Muscle layer of colon (tissue), 2 donors: ENCODE measurements around the gene RTN4RL1.

Source experiments
- H3K27ac ChIP-seq: one replicate; pipeline ENCODE4 v1.7.0; 2013; ENCODE audit warnings: low read depth, mild to moderate bottlenecking, low read length, moderate library complexity
- H3K27me3 ChIP-seq, 2 donors: one replicate each; pipeline ENCODE4 v1.7.0; 2013; ENCODE audit warnings: low read length in 2 of 2, mild to moderate bottlenecking in 2 of 2; ENCODE audit not compliant: insufficient read depth in 2 of 2, control insufficient read depth in 1 of 2
- H3K36me3 ChIP-seq: one replicate; pipeline ENCODE4 v1.7.0; 2013; ENCODE audit warnings: mild to moderate bottlenecking, low read length; ENCODE audit not compliant: insufficient read depth
- H3K4me1 ChIP-seq: one replicate; pipeline ENCODE4 v1.7.0; 2013; ENCODE audit warnings: mild to moderate bottlenecking, low read length; ENCODE audit not compliant: insufficient read depth
- H3K4me3 ChIP-seq, 2 donors: one replicate each; pipeline ENCODE4 v1.7.0; 2013; ENCODE audit warnings: low read length in 2 of 2, low read depth in 1 of 2, mild to moderate bottlenecking in 1 of 2, moderate library complexity in 1 of 2
- H3K9ac ChIP-seq: one replicate; pipeline ENCODE4 v1.7.0; 2013; ENCODE audit warnings: low read length
- H3K9me3 ChIP-seq: one replicate; pipeline ENCODE4 v1.7.0; 2013; ENCODE audit warnings: mild to moderate bottlenecking, low read length
- donor health status: abdominal sarcoma.
- donor health status: Adenocarcinoma of cecum.

RTN4RL1 gene

DNA sequence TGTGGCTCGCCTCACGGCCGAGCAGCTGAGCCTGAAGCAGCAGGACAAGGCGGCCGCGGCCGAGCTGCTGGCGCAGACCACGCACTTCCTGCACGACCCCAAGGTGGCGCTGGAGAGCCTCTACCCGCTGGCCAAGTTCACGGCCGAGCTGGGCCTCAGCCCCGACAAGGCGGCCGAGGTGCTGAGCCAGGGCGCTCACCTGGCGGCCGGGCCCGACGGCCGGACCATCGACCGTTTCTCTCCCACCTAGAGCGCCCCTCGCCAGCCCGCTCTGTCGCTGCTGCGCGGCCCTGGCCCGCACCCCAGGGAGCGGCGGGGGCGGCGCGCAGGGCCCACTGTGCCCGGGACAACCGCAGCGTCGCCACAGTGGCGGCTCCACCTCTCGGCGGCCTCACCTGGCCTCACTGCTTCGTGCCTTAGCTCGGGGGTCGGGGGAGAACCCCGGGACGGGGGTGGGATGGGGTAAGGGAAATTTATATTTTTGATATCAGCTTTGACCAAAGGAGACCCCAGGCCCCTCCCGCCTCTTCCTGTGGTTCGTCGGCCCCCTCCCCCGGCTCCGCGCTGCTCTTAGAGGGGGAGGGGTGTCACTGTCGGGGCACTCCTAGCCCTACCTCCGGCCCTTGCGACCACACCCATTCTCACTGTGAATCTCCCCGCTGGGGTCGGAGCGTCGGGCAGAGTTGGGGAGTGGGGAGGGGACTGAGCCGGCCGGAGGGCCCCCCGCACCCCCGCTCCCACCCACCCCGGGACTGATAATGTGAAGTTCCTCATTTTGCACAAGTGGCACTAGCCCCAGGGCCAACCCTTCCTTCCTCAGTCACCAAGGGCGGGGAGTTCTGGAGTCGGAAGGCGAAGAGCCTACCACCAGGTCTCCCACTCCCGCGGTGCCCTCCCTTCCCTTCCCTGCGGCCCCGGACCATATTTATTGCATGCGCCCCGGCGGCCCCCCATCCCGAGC is 33.7 kb upstream of the RTN4RL1 start:
- Histone ChIP-seq H3K4me1 (peaks cover 39% of the 10 kb centered on the region), H3K27me3 (peaks cover 7 to 26% of the 10 kb centered on the region in 2 donors), H3K9me3 (no peaks in the 10 kb centered on the region), H3K36me3 (peaks cover 16% of the 10 kb centered on the region), H3K4me3 (peak overlapping the region in 1 of 2 donors; percentile 18), H3K27ac (peak overlapping the region; percentile 66), H3K9ac (peak overlapping the region; percentile 40)

DNA sequence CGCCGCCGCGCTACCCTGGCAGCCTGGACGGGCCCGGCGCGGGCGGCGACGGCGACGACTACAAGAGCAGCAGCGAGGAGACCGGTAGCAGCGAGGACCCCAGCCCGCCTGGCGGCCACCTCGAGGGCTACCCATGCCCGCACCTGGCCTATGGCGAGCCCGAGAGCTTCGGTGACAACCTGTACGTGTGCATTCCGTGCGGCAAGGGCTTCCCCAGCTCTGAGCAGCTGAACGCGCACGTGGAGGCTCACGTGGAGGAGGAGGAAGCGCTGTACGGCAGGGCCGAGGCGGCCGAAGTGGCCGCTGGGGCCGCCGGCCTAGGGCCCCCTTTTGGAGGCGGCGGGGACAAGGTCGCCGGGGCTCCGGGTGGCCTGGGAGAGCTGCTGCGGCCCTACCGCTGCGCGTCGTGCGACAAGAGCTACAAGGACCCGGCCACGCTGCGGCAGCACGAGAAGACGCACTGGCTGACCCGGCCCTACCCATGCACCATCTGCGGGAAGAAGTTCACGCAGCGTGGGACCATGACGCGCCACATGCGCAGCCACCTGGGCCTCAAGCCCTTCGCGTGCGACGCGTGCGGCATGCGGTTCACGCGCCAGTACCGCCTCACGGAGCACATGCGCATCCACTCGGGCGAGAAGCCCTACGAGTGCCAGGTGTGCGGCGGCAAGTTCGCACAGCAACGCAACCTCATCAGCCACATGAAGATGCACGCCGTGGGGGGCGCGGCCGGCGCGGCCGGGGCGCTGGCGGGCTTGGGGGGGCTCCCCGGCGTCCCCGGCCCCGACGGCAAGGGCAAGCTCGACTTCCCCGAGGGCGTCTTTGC is 32.8 kb upstream of the RTN4RL1 start:
- H3K9ac ChIP-seq = no peak overlapping the region
- peaks cover 35% of the 10 kb centered on the region for H3K4me1 ChIP-seq
- peaks cover 7 to 28% of the 10 kb centered on the region in 2 donors for H3K27me3 ChIP-seq
- H3K9me3 ChIP-seq = no peaks in the 10 kb centered on the region
- H3K36me3 ChIP-seq = peaks cover 12% of the 10 kb centered on the region
- H3K27ac ChIP-seq = no peak overlapping the region
- H3K4me3 ChIP-seq = peak overlapping the region in 1 of 2 donors; percentile 20

DNA sequence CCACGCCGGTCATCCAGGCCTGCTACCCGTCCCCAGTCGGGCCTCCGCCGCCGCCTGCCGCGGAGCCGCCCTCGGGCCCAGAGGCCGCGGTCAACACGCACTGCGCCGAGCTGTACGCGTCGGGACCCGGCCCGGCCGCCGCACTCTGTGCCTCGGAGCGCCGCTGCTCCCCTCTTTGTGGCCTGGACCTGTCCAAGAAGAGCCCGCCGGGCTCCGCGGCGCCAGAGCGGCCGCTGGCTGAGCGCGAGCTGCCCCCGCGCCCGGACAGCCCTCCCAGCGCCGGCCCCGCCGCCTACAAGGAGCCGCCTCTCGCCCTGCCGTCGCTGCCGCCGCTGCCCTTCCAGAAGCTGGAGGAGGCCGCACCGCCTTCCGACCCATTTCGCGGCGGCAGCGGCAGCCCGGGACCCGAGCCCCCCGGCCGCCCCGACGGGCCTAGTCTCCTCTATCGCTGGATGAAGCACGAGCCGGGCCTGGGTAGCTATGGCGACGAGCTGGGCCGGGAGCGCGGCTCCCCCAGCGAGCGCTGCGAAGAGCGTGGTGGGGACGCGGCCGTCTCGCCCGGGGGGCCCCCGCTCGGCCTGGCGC is 32.1 kb upstream of the RTN4RL1 start:
- Histone ChIP-seq H3K27ac (no peak overlapping the region), H3K4me3 (peak overlapping the region in 1 of 2 donors; percentile 20), H3K9ac (no peak overlapping the region), H3K27me3 (peaks cover 7 to 28% of the 10 kb centered on the region in 2 donors), H3K4me1 (peaks cover 29% of the 10 kb centered on the region), H3K36me3 (peaks cover 12% of the 10 kb centered on the region), H3K9me3 (no peaks in the 10 kb centered on the region)

DNA sequence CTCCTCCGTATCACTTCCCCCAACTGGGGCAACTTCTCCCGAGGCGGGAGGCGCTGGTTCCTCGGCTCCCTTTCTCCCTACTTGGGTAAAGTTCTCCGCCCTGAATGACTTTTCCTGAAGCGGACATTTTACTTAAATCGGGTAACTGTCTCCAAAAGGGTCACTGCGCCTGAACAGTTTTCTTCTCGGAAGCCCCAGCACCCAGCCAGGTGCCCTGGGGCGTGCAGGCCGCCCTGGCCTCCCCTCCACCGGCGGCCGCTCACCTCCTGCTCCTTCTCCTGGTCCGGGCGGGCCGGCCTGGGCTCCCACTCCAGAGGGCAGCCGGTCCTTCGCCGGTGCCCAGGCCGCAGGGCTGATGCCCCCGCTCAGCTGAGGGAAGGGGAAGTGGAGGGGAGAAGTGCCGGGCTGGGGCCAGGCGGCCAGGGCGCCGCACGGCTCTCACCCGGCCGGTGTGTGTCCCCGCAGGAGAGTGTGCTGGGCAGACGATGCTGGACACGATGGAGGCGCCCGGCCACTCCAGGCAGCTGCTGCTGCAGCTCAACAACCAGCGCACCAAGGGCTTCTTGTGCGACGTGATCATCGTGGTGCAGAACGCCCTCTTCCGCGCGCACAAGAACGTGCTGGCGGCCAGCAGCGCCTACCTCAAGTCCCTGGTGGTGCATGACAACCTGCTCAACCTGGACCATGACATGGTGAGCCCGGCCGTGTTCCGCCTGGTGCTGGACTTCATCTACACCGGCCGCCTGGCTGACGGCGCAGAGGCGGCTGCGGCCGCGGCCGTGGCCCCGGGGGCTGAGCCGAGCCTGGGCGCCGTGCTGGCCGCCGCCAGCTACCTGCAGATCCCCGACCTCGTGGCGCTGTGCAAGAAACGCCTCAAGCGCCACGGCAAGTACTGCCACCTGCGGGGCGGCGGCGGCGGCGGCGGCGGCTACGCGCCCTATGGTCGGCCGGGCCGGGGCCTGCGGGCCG is 31.4 kb upstream of the RTN4RL1 start:
- H3K4me1 ChIP-seq = peaks cover 23% of the 10 kb centered on the region
- peak overlapping the region; percentile 38 to 41 for H3K4me3 ChIP-seq
- no peak overlapping the region for H3K9ac ChIP-seq
- no peaks in the 10 kb centered on the region for H3K9me3 ChIP-seq
- peaks cover 7% of the 10 kb centered on the region for H3K36me3 ChIP-seq
- H3K27ac ChIP-seq = peak overlapping the region; percentile 58
- H3K27me3 ChIP-seq = peaks cover 7 to 36% of the 10 kb centered on the region in 2 donors

DNA sequence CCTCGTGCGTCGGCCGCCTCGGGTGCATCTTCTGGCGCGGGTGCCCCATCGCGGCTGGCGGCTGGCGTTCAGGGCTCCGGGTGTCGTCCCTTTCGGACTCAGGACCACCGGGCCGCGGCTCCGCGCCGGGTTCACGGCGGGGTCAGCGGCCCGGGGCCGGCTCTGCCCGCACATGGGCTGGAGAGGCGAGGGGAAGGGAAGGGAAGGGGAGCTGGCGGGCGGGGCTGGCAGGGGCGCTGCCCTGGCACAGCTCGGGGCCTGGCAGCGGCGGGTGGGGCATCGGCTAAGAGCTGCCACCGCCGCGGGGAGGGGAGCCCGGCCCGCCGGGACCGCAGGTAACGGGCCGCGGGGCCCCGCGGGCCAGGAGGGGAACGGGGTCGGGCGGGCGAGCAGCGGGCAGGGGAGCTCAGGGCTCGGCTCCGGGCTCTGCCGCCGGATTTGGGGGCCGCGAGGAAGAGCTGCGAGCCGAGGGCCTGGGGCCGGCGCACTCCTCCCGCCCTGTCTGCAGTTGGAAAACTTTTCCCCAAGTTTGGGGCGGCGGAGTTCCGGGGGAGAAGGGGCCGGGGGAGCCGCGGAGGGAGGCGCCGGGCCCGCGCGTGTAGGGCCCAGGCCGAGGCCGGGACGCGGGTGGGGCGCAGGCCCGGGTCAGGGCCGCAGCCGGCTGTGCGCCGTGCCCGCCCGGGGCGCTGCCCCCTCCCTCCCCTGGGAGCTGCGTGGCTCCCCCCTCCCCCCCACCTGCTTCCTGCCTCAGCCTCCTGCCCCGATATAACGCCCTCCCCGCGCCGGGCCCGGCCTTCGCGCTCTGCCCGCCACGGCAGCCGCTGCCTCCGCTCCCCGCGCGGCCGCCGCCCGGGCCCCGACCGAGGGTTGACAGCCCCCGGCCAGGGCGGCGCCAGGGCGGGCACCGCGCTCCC is 30.4 kb upstream of the RTN4RL1 start:
- peaks cover 7 to 44% of the 10 kb centered on the region in 2 donors for H3K27me3 ChIP-seq
- H3K4me3 ChIP-seq = peak overlapping the region; percentile 24 to 43
- H3K36me3 ChIP-seq = peaks cover 2% of the 10 kb centered on the region
- no peaks in the 10 kb centered on the region for H3K9me3 ChIP-seq
- H3K9ac ChIP-seq = no peak overlapping the region
- peak overlapping the region; percentile 72 for H3K27ac ChIP-seq
- peaks cover 23% of the 10 kb centered on the region for H3K4me1 ChIP-seq

DNA sequence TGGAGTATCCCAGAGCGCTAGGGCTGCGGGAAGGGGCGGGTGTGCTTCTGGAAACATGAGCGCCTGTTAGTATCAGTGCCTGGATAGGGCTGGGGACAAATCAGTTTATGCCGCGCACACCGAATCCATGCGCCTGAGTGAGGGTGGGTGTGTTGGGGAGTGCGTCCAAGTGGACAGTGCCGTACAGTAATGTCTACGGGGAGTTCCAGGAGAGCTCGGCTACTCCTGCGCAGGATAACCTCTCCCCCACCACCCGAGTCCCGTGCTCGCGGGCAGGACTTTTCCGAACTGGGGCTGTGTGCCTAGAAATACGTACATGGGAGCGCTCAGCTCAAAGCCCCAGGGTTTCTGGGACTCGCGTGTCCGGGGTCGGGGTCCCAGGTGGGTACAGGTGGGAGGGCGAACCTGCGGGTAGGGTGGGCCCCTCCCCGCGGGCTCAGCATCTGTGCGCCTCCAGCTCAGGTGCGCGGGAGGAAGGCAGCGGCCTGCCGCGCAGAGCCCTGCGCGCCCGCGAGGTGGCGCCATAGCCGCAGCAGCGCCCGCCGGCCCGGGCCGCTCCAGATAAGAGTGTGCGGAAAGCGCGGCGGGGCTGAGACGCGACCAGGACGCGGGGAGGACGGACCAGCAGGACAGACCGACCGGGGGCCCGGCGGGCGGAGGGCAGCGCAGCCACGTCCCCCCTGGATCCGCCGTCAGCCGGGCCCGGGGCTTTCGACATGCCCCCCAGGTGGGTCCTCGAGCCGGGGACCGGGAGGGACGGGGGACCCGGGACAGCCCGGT is 29.6 kb upstream of the RTN4RL1 start, which contains the start of gene HIC1:
TSS of gene HIC1 (plus strand) at position 592 of the 780 bp plus-strand sequence. CDS start 1,588 bp downstream, outside the sequence.
- no peaks in the 10 kb centered on the region for H3K9me3 ChIP-seq
- H3K27ac ChIP-seq = peak within 1 kb of the TSS; percentile 72
- no peaks in the 10 kb centered on the region for H3K36me3 ChIP-seq
- peak within 1 kb of the TSS; percentile 27 to 49 for H3K4me3 ChIP-seq
- H3K9ac ChIP-seq = no peak within 1 kb of the TSS
- H3K27me3 ChIP-seq = peaks cover 7 to 46% of the 10 kb centered on the region in 2 donors
- peaks cover 14% of the 10 kb centered on the region for H3K4me1 ChIP-seq

DNA sequence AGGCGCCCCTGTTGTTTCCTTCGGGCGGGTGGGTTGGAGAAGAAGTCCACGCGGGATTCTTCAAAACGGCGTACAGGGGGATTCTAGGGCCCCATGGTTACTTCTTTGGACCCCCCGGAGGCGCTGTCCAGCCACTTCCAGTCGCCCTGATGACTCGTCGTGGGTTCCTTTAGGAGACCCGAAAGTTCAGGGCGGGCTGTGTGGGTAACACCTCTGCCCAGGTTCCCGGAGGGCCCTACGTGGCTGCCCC is 29.1 kb upstream of the RTN4RL1 start:
- Histone ChIP-seq H3K27me3 (peaks cover 10 to 46% of the 10 kb centered on the region in 2 donors), H3K4me1 (peaks cover 14% of the 10 kb centered on the region), H3K36me3 (no peaks in the 10 kb centered on the region), H3K4me3 (peak overlapping the region; percentile 27 to 49), H3K27ac (peak overlapping the region; percentile 72), H3K9ac (no peak overlapping the region), H3K9me3 (no peaks in the 10 kb centered on the region)

DNA sequence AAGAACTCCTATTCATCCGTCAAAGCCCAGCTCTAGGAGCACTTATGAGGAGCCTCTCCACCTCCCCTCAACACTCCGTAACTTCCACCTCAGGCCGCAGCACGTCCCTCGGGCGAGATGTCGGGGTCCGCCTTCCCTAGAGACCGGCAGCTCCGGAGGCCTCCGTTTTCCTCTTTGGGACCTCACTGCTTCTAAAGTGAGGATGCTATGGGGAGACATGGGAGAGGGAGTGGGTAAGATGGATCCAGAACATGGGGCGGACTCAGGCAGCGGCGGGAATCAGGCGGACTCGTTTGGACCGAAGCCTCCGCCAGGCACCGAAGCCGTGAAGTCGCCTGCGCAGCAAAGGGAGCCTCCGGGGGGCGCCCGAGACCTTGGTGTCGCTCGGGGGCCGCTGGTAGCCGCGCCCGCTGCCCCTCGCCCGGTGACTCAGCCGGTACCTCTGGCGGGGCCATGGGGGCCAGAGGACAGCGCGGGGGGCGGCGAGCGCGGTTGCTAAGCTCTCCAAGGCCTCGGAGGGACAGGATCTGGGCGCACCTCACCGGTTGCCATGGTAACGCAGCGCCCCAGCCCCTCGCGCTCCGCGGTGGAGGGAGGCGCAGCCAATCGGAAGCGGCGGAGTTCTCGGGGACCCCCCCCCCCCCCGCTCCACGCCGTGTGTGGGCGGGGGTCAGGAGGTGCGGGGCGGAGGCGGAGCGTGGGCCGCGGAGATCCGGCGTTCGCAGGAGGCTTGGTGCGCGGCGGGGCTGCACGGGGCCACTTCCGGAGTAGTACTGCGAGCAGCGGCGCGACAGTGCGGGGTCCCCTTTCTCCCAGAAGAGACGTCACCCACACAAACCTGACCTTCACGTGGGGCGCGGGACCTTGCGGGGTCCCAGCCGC is 28.5 kb upstream of the RTN4RL1 start:
- H3K9ac ChIP-seq = no peak overlapping the region
- H3K27ac ChIP-seq = peak overlapping the region; percentile 72
- peak overlapping the region; percentile 21 to 49 for H3K4me3 ChIP-seq
- H3K4me1 ChIP-seq = peaks cover 19% of the 10 kb centered on the region
- H3K36me3 ChIP-seq = no peaks in the 10 kb centered on the region
- H3K9me3 ChIP-seq = no peaks in the 10 kb centered on the region
- H3K27me3 ChIP-seq = peaks cover 16 to 41% of the 10 kb centered on the region in 2 donors
